GM12864 (cell line): ENCODE measurements around the gene SERPINB1.
"Not testable (repeated sequence)": the region's sequence is repeated elsewhere in the genome, so short reads cannot be mapped to it uniquely, and the experiment has no call there.

ENCODE experiments used
- DNase-seq: peaks from one replicate; pipeline ENCODE4 v3.0.0-alpha.2; 2011; ENCODE audit warnings: low read depth
- H3K4me3 ChIP-seq: 2 replicates; pipeline ENCODE4 v1.5.1; 2011; ENCODE audit warnings: mild to moderate bottlenecking, low read depth, low read length, control low read depth
- TF ChIP-seq, protein P1 (sequence below): IDR thresholded peaks from 2 replicates; pipeline ENCODE4 v1.5.1; 2011; ENCODE audit warnings: low read depth, mild to moderate bottlenecking, moderate library complexity, low read length, control low read depth, inconsistent platforms; ENCODE audit errors: missing control alignments

Gene SERPINB1

DNA sequence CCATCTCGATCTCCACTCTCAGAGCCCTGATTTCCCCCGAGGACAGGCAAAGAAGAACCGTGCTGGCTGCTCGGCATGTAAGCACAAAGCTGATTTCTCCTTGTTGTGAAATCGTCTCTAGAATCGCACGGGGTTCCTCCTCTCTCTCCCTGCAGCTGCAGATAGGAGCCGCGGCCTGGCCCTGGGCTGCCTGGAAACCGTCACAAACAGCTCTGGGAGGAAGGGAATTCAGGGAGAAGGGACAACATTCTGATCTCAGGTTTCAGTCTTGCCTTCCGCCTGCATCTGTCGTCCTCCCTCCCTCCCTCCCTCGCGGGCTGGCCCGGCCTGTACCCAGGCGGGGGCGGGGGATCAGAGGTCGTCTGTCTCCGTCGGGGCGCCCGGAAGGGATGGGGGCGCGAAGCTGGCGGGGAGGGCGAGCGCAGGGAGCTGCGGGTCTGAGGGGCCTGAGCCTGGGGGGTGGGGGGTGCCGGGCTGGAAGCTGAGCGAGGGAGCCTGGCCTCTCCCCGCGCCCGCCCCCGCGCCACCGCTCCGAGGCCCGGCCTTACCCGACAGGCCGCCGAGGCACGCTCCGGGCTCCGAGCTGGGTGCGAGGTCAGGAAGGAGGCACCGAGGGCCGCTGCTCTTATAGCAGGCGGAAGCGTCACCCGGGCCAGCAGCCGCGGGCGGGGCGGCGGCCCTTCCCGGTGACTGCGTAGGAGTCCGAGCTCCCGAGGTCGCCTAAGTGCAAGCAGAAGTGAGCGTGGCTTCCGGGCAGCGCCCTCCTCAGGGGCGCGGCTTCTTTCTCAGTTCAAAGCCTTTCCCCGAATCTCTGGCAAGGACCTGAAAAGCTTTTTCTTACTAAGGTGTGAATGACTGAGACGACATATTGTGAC lies at the start of gene SERPINB1:
SERPINB1 (minus strand) TSS at position 600 of the 875 bp plus-strand sequence. CDS start 1,277 bp downstream, outside the sequence.
- no peak within 1 kb of the TSS for H3K4me3 ChIP-seq
- no peak for DNase-seq
- TF ChIP-seq, protein P1, sequence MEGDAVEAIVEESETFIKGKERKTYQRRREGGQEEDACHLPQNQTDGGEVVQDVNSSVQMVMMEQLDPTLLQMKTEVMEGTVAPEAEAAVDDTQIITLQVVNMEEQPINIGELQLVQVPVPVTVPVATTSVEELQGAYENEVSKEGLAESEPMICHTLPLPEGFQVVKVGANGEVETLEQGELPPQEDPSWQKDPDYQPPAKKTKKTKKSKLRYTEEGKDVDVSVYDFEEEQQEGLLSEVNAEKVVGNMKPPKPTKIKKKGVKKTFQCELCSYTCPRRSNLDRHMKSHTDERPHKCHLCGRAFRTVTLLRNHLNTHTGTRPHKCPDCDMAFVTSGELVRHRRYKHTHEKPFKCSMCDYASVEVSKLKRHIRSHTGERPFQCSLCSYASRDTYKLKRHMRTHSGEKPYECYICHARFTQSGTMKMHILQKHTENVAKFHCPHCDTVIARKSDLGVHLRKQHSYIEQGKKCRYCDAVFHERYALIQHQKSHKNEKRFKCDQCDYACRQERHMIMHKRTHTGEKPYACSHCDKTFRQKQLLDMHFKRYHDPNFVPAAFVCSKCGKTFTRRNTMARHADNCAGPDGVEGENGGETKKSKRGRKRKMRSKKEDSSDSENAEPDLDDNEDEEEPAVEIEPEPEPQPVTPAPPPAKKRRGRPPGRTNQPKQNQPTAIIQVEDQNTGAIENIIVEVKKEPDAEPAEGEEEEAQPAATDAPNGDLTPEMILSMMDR = peak; percentile 7

DNA sequence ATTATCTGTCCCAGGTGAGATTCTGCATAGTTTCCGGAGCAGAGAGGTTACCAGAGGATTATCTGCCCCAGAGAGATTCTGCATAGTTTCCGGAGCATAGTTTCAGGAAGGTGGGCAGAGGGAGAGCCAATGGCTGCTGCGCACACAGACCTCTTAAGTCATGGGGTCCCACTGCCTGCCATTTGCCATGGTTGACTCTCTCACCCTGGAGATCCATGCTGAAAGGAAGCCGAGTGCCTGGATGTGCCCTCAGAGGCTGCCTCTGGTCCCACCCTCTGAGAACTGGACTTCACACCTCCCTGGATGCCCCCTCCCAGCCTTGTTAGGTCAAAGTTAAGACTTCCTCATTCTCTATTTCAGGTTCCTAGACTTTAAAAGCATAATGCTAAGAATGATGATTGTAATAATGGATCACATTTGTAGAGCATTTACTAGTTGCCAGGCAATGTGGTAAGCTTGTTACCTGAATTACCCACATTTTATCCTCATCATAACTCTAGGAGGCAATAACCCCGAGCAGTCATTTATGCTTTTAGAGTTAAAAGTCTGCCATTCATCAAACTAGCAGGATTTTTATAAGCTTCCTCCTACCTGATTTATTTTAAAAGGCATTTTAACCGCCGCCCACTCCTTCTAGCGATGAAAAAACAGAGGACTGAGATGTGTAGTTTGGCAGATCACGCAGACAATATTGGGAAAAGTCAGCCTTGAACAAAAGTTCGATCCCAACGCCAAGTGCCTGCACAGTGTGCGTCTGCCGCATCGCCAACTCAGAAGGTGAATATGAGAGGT lies 49.5 kb upstream of the SERPINB1 start:
- DNase-seq = no peak
- TF ChIP-seq, protein P1 = no peak
- no peak overlapping the region for H3K4me3 ChIP-seq

DNA sequence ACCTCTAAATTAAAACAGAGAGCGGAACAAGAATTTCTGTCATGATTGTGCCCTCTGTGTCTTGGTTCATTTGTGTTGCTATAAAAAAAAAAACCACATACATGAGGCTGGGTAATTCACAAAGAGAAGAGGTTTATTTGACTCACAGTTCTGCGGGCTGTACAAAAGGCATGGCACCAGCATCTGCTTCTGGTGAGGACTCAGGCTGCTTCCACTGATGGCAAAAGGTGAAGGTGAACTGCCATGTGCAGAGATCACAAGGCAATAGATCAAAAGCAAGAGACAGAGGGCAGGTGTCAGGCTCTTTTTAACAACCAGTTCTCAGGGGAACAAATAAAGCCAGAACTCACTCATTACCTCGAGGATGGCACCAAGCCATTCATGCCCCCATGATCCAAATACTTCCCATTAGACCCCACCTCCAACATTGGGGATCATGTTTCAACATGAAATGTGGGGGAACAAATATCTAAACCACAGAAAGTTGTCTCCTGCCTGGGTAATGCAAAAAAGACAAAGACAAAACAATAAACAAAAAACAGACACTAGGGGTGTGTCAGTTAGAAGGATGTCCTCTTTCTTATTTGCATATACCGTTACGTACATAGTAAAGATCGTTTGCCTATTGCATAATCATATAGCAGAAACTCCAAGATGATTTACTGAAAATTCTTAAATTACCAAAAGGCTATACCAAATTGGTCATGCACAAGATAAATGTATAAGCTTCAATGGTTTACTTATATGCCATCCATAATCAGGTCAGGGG lies 44.5 kb upstream of the SERPINB1 start:
- DNase-seq = no peak
- TF ChIP-seq, protein P1 = no peak
- no peak overlapping the region for H3K4me3 ChIP-seq

DNA sequence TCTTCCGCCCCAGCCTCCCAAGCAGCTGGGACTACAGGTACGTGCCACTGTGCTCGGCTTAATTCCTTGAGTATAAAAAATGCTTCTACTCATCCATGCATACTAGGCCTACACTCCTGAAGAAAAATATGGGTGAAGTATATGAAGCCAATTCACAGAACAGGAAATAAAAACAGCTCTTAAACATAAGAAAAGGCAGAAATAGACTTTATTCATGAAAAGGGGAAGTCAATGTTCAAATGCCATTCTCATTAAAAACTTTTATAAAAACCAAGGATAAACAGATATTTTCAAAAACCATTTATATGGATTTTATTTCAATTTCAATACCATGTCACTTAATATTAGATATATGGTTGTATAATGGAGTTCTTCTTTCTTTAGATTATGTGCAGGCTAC lies 43.1 kb upstream of the SERPINB1 start:
- TF ChIP-seq, protein P1 = no peak
- DNase-seq = no peak
- no peak overlapping the region for H3K4me3 ChIP-seq

DNA sequence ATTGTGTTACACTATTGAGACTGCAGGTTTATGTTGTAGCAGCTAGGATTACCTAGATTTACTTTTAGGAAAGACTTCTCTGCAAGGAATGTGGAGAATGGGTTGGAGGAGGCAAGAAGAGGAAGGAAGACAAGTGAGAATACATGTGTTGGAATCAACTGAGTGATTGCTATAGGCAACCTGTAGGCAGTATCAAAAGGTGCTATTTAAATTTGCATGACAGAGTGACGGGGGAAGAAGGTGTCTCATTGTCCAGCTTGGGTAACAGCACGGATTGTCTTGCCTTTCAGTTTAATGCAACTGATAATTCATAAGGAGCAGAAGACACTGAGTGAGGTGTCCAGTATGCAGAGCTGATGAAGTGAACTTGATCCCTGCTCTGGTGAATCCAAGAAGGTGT lies 42.0 kb upstream of the SERPINB1 start:
- TF ChIP-seq, protein P1 = no peak
- H3K4me3 ChIP-seq = no peak overlapping the region
- no peak for DNase-seq

DNA sequence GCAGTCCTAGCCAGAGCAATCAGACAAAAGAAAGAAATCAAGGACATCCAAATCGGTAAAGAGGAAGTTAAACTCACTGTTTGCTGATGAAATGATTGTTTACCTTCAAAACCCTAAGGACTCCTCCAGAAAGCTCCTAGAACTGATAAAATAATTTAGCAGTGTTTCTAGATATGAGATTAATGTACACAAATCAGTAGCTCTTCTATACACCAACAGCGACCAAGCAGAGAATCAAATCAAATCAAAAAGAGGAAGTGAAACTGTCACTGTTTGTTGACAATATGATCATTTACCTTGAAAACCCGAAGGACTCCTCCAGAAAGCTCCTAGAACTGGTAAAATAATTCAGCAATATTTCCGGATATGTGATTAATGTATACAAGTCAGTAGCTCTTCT lies 39.8 kb upstream of the SERPINB1 start:
- TF ChIP-seq, protein P1 = no peak
- DNase-seq = no peak
- no peak overlapping the region for H3K4me3 ChIP-seq

DNA sequence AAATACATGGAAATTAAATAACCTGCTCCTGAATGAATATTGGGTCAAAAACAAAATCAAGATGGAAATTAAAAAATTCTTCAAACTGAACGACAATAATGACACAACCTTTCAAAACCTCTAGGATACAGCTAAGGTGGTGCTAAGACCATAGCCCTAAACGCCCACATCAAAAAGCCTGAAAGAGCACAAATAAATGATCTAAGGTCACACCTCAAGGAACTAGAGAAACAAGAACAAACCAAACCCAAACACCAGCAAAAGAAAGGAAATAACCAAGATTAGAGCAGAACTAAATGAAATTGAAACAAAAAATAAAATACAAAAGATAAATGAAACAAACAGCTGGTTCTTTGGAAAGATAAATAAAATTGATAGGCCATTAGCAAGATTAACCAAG lies 38.5 kb upstream of the SERPINB1 start:
- H3K4me3 ChIP-seq, DNase-seq: not testable (repeated sequence)
